Osteoblast (primary cell): ENCODE data around the gene BSG. TPM values are rescaled to one million over a fixed set of nuclear protein-coding genes. Genes with fewer than 3 reads are reported as not detected.

Experiments
- DNase-seq: peaks from one replicate; pipeline ENCODE4 v3.0.0; 2011; ENCODE audit warnings: low spot score, mixed read lengths; ENCODE audit not compliant: insufficient read length; ENCODE audit errors: missing footprints
- H2AFZ ChIP-seq: 2 replicates; pipeline ENCODE4 v1.6.0; 2011; ENCODE audit warnings: mild to moderate bottlenecking, low read length
- H3K27ac ChIP-seq: 2 replicates; pipeline ENCODE4 v1.5.1; 2011; ENCODE audit warnings: mild to moderate bottlenecking, low read depth, low read length, moderate library complexity
- H3K27me3 ChIP-seq: 2 replicates; pipeline ENCODE4 v1.6.0; 2012; ENCODE audit warnings: mild to moderate bottlenecking, control low read depth, inconsistent platforms, low read length, moderate library complexity; ENCODE audit not compliant: insufficient read depth
- H3K36me3 ChIP-seq: 2 replicates; pipeline ENCODE4 v1.5.1; 2011; ENCODE audit warnings: mild to moderate bottlenecking, low read length, control low read depth, moderate library complexity; ENCODE audit not compliant: insufficient read depth
- H3K4me1 ChIP-seq: 2 replicates; pipeline ENCODE4 v1.5.1; 2011; ENCODE audit warnings: mild to moderate bottlenecking, low read length, control low read depth, moderate library complexity; ENCODE audit not compliant: insufficient read depth
- H3K4me2 ChIP-seq: 2 replicates; pipeline ENCODE4 v1.6.0; 2011; ENCODE audit warnings: mild to moderate bottlenecking, low read length; ENCODE audit not compliant: insufficient read depth
- H3K4me3 ChIP-seq: fragments of 200-600 bp; sonication (generic); 3 replicates; pipeline ENCODE4 v1.5.1; 2012; ENCODE audit warnings: mild to moderate bottlenecking, low read length, inconsistent platforms; ENCODE audit not compliant: insufficient read depth
- H3K79me2 ChIP-seq: 2 replicates; pipeline ENCODE4 v1.6.0; 2012; ENCODE audit warnings: mild to moderate bottlenecking, low read length, control low read depth, inconsistent platforms; ENCODE audit not compliant: insufficient read depth
- H3K9me3 ChIP-seq: 2 replicates; pipeline ENCODE4 v1.5.1; 2011; ENCODE audit warnings: low read depth, low read length, control low read depth
- H4K20me1 ChIP-seq: 2 replicates; pipeline ENCODE4 v1.6.0; 2012; ENCODE audit warnings: mild to moderate bottlenecking, low read length, control low read depth; ENCODE audit not compliant: insufficient read depth
- CTCF ChIP-seq: IDR thresholded peaks from 2 replicates; pipeline ENCODE4 v1.5.1; 2011; ENCODE audit warnings: mild to moderate bottlenecking, low read depth, low read length, moderate library complexity; ENCODE audit errors: extremely low read depth
- total RNA-seq: library from RNA; depleted of rRNA; stranded (reverse); fragments of >200 nt; gene quantifications from 2 replicates; pipeline ENCODE4 v1.2.3, GENCODE V29; 2012

Gene BSG
- total RNA-seq, 1 donor = 273 TPM

GRCh38 chr19:607301-608154 lies 35.1 kb downstream of the BSG start:
- DNase-seq = no peak
- Histone ChIP-seq H3K27me3 (no peaks in the 10 kb centered on the region), H4K20me1 (no peaks in the 10 kb centered on the region), H3K9me3 (no peaks in the 10 kb centered on the region), H3K4me2 (no peak overlapping the region), H3K79me2 (no peaks in the 10 kb centered on the region), H3K4me1 (peaks cover 9% of the 10 kb centered on the region), H3K4me3 (no peak overlapping the region), H2AFZ (no peak overlapping the region), H3K36me3 (no peaks in the 10 kb centered on the region), H3K27ac (no peak overlapping the region)
- no peak for TF ChIP-seq CTCF

DNA sequence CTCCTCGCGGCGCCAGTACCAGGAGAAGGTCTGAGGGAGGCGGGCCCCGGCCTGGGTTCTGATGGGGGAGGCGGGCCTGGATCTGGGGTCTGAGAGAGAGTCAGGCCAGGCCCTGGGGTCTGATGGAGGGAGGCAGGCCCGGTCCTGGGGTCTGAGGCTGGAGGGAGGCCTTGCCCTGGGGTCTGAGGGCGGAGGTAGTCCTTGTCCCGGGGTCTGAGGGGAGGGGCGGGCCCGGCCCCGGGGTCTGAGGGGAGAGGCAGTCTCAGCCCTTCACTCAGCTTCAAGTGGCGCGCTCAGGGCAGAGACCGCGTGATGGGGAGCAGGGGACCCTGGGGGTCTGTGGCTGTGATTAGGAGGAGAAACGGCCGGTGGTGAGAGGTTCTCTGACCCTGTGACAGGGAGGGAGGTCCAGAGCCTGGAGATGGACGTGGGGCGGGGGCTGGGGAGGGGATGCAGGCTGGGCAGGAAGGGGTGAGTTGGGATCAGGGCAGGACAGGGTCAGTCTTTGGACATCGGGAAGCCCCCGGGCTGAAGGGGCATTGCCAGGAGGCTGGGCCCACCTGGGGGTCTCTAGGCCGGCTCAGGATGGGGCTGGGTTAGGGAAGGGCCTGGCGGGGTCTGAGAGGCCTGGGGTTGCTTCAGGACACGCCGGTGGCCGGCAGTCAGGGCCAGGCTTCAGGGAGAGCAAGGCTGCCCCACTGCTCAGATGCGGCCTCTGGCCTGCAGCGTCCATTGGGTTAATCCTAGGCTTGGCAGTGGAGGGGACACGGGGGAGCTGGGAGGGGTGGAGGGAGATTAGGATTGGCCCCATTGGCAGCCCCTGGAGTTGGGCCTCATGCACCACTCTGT lies 36.0 kb downstream of the BSG start:
- Histone ChIP-seq H3K27me3 (no peaks in the 10 kb centered on the region), H3K27ac (no peak overlapping the region), H3K4me3 (no peak overlapping the region), H3K9me3 (no peaks in the 10 kb centered on the region), H3K36me3 (no peaks in the 10 kb centered on the region), H2AFZ (no peak overlapping the region), H3K4me2 (no peak overlapping the region), H3K4me1 (peaks cover 9% of the 10 kb centered on the region), H4K20me1 (no peaks in the 10 kb centered on the region), H3K79me2 (no peaks in the 10 kb centered on the region)
- no peak for TF ChIP-seq CTCF
- DNase-seq = no peak

DNA sequence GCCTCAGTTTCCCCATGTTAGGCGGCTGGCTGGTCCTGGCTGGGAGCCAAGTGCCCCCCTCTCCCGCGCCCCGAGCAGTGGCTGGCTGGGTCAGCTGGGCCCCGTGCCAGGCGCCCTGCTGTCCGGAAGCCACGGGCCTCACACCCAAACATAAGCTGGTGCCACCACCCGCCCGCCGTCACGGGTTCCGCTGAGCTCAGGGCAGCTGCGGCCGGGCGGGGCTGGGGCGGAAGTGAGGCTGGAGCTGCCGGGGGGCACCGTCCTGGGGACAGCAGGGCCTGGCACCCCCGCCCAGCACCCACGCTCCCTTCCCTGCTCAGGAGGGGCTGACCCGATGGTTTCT lies 36.6 kb downstream of the BSG start:
- Histone ChIP-seq H4K20me1 (no peaks in the 10 kb centered on the region), H2AFZ (no peak overlapping the region), H3K4me3 (no peak overlapping the region), H3K9me3 (no peaks in the 10 kb centered on the region), H3K27me3 (no peaks in the 10 kb centered on the region), H3K4me1 (peaks cover 9% of the 10 kb centered on the region), H3K79me2 (no peaks in the 10 kb centered on the region), H3K4me2 (no peak overlapping the region), H3K36me3 (no peaks in the 10 kb centered on the region), H3K27ac (no peak overlapping the region)
- no peak for DNase-seq
- no peak for TF ChIP-seq CTCF

- TF ChIP-seq CTCF = no peak
- Histone ChIP-seq H2AFZ (no peak overlapping the region), H3K4me2 (peak overlapping the region; percentile 79)
These were observed 37.8 kb downstream of the BSG start for GRCh38 chr19:610071-610800.

More at GRCh38 chr19:610071-610800, 37.8 kb downstream of the BSG start:
- Histone ChIP-seq H3K27me3 (no peaks in the 10 kb centered on the region), H3K27ac (peak overlapping the region; percentile 90), H4K20me1 (no peaks in the 10 kb centered on the region), H3K9me3 (no peaks in the 10 kb centered on the region), H3K79me2 (no peaks in the 10 kb centered on the region), H3K36me3 (no peaks in the 10 kb centered on the region), H3K4me3 (no peak overlapping the region), H3K4me1 (peaks cover 9% of the 10 kb centered on the region)
- DNase-seq = no peak
